GM18511 (cell line): ENCODE measurements around the gene MED12L.

Experiments
- ATAC-seq: cut with Tn5 transposase; IDR thresholded peaks from one replicate; pipeline ENCODE4 v1.9.1; 2021; ENCODE audit warnings: mild to moderate bottlenecking, moderate library complexity; ENCODE audit not compliant: unreplicated experiment

The MED12L gene

DNA sequence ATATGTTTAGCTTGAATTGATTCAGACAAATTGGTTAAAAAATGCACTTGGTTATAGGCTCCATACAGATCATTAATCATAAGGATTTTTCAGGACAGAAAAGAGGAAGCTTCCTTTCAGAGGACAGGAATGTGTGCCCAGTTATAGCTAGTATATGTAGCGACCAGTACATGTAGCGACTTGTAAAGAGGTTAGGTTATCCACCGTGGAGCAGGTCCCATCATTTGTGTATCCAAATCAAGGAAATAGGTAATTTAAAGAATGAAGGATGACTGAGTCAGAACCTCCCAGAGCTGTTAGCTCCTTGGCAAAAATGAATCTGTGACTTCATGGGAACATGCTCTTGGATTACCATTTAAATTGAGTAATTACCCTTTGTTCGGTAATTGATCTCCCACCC lies 314.9 kb downstream of the MED12L start:
- ATAC-seq: no peak

DNA sequence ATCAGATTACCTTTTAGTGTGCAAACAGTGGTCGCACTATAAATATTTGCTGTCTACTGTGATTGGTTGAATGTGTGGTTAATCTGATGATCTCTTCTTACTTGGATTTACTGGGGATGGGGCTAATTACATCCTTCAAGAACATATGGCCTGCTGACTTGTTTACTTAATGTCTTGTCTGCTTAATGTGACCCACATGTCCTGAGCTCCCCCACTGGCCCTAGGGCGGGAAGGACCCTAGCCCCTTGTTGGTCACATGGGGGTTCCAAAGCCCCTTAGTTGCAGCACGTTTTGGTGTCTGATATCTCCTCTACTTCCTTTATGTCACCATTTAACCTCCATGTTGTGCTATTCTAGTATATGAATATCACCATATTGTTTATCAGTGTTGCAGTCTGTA lies 316.9 kb downstream of the MED12L start:
- no peak for ATAC-seq

DNA sequence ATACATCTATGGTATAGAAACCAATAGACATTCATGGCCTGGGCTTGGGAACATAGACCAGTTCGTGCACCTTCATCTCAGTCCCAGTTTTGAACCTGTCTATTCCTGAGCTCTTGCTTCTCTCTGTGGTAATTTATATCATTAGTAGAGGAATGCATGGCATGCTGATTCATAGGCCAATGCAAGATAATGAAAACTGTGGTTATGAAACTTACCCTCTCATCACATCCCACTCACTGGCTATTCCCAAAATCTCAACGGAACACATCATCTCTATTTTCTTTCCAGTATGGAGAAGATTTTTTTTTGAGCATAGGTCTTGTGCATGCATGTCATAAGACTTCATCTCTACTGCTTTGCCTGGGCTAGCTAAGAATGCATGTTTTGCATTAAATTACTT lies 317.8 kb downstream of the MED12L start:
- ATAC-seq: no peak

DNA sequence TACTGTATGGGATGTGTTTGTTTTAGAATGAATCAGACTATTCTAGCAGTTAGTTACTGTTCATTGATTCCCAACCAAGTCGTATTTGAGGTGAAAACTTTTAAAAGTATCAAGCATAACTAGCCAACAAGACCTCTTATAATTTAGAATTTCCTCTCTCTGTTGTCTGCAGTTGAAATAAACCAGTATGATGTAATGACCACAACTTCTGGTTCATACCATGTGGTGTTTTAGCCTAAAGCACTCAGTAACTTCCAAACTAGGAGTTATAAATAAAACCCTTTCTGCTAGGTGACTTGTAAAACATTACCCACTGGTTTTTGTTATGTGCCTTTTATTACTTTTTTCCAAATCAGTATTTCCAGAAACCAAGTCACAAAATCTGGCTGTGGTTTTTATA lies 318.9 kb downstream of the MED12L start:
- ATAC-seq: peak; percentile 76

DNA sequence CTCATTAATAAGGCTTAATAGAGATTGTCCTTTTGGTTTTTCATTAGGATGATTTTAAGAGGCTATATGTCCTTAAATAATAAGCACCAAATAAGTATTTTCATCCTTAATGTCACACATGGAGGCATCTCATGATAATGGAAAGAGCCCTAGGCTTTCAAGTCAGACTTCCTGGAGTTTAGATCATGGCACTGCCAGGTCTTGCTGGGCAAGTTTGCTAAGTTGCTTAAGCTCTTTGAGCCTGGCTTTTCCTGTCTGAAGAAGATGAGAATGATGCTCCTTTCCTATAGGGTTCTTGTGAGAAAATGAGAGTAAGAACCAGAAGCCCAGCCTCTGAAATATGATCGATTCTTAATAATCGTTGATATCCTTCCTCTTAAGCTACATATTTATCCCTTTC lies 322.5 kb downstream of the MED12L start:
- ATAC-seq: no peak

DNA sequence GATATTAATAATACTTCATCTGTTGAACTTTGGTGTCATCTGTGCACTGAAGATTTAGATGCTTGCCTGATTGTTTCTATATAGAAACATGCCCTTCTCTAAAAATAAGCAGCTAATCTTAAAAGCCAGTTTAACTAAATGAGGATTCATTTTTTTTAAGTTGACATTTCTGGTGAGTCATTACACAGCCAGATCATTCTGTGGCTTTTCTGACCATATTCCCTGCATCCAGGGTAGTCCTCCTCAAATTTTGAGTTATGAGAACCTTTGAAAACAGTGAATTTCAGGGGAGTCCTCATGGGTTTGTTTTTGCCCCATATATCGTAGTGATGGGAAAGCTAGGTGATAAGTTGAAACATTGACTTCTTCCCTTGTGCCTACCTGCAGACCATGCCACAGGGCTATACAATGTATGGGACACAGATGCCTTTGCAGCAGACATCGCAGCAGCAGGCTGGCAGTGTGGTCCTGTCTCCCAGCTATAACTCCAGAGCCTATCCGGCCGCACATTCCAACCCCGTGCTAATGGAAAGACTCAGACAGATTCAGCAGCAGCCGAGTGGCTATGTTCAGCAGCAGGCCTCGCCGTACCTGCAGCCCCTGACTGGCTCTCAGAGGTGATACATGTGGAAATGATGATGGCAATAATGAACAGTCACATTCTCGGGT lies 325.6 kb downstream of the MED12L start:
- ATAC-seq: no peak

DNA sequence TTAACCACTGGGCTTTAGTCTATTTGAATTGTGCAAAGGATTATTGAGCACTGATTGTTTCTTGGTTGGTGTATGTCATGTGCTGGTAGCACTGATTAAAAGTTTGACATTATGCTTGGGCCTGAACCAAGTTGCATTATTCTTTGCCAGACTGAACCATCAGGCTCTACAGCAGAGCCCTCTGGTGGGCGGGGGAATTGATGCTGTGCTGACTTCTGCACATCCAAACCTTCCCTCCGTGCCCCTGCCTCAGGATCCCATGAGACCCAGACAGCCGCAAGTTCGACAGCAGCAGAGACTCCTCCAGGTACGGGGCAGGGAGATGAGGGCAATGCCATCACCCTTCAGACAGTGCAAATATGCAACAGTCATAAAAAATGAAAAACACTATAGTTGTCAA lies 327.5 kb downstream of the MED12L start:
- no peak for ATAC-seq

DNA sequence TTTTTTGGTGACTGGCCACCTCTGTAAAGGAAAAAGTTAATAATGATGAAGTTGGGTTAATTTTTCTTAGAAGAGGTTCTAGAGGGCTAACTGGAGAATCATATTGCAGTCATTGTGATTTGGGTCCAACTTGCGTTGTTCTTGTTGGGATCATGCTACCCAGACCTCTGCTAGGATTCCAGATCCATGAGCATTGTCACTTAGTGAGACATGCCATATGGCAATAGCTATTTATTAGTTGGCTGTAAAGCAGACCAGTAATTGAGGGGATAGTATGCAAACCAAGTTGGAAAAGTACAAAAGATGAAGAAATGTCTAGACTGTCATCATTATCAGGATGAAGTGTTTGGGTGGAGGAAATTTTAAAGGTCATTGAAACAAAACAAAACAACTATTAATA lies 329.8 kb downstream of the MED12L start:
- no peak for ATAC-seq

DNA sequence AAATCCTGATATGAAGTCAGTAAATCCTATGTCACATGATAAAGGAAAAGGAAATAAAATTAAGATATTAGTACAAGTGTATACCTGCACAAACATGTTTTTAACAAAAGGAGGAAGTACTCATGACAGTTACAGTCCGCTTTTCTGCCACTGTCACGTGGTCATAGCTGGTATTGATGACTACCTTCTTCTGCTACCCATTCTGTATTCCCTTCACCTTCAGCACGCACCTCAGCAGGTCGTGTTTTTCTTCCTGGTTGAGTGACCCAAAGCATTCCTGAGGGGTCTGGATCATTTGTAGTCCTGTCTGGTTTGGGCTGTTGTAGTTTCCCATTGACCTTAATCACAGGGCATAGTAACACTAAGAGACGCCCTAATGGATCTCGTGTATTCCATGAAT lies 334.3 kb downstream of the MED12L start:
- ATAC-seq: no peak

DNA sequence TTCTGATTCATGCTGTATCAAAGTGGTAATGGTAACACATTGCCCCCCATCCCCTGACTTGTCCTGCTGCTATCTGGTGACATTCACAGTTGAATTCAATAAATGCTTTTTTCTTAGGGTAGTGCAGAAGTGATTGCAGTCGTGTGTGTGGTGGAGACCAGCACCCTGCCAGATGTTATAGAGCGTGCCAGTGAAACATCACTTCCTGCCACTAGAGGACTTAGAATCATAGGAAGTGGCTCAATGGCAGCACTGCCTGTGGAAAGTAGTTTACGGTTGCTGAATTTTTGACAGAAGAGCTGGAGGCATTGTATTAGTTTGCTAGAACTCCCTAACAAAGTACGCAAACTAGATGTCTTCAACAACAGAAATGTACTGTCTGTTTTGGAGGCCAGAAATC lies 336.5 kb downstream of the MED12L start:
- peak; percentile 75 for ATAC-seq

DNA sequence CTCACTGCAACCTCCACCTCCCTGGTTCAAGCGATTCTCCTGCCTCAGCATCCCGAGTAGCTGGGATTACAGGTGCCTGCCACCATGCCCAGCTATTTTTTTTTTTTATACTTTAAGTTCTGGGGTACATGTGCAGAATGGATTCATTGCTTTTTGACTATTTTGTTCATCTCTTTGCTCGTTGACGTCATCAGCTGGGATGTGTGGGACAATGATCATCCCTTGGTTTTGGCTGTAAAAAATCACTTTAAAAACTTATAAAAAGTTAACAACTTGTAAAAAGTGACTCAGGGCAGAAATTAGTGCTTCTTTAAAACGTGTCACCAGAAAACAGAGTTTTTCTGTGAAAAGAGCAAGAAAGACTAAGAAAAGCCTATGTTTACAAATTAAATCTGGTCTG lies 337.6 kb downstream of the MED12L start:
- ATAC-seq: no peak

DNA sequence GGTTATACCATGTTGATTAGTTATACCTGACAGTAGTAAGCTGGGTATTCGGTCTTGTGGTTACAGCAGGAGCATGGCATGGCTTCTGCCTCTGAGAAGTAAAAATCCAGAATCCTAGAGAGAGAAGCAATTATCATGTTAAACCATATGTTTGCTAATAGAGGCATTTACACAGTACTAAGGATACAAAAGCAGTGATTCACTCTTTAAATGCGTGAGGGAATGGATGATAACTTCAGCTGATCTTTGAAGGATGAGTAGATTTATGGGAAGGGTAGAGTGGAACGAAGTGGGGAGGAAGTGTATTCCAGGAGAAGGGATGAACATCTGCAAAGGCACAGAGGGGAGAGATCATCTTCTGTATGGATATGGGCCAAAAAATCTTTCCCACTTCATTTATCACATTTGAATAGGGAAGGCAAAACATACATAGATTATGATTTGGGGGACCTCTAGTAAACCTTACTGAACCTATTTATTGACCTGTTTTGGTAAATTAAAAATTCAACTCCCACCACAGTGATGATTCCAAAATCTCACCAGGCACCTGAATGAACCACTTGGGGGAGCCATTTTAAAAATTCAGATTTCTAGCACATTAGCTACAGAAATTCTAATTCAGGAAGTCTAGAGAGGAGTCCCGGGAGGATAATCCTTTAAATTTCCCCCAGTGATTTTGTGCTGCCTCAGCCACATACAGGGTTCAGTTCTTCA lies 340.3 kb downstream of the MED12L start:
- ATAC-seq: peak; percentile 32

DNA sequence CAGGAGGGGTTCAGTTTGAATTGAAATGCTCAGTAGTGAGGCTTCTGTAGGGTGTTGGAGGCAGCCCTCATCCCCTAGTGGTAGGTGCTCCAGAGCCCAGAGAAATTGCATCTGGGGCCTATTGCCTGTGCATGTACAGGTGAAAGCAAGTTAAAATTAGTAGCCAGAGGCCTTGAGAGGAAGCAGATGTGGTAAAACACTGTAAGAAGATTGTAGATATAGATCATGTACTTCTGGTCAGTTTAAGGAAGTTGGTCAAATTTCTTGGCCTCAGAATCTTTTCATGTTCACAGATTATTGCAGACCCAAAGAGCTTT lies 340.8 kb downstream of the MED12L start:
- ATAC-seq: peak; percentile 83

DNA sequence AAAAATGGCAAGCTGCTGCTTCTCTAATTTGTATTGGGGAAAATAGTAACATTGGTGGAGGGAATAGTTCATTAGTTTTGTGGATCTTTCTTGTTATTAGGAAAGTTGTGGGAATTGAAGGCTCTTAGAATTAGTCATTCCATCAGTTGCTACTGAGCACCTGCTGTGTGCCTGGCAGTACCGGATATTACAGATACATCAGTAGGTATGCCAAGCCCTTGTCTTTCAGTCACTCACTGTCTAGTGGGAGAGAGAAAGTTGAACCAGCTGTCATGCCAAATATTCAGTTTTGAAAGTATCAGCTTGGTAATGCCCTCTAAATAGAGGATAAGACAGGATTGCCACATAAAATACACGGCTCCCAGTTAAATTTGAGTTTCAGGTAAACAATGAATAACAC lies 342.9 kb downstream of the MED12L start:
- ATAC-seq: no peak

DNA sequence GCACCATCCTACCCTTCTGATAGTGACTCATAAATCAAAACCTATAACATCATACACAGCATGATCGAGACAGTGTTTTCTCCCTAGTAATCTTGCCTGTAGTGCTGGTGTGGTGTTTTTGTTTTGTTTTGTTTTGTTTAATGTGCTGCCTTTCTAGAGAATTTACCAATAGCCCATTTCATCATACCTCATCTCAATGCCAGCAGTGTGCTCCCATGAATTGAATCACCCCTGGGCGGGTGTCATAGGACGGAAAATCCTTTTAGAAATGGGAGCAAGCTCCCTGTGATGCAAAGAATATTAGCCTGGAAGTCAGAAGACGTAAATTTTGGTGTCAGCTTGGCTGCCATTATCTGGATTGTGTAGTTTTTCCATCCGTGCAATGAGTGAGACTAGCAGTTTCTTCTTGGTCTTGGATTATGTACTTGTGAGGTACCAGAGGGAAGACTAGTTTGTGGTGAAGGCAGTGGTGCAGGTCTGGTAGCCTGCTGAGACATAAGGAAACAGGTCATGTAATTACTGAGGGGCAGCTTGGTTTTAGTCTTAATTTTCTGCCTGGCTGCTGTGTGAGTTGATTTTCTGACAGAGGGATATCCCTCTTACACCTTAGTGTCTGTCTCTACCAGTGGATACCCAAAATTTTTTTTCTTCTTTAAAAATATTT lies 345.5 kb downstream of the MED12L start:
- ATAC-seq: peak; percentile 45

DNA sequence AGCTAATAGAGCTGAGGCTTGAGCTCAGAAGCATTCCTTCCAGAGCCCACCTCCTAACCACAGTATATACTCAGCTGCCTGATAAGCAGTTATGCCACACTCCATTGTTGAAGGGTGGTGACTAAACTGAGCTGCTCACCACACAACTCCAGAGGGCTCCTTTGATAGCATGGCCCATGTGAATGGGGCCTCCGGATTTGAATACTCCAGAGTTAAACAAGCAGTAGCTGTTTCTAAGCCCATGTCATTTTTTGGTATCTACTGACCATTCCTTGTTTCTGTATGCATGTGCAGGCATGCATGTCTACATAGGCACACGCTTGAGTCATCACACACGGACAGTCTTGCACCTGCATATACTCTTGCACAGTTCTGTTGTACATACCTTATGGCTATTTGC lies 346.5 kb downstream of the MED12L start:
- no peak for ATAC-seq

DNA sequence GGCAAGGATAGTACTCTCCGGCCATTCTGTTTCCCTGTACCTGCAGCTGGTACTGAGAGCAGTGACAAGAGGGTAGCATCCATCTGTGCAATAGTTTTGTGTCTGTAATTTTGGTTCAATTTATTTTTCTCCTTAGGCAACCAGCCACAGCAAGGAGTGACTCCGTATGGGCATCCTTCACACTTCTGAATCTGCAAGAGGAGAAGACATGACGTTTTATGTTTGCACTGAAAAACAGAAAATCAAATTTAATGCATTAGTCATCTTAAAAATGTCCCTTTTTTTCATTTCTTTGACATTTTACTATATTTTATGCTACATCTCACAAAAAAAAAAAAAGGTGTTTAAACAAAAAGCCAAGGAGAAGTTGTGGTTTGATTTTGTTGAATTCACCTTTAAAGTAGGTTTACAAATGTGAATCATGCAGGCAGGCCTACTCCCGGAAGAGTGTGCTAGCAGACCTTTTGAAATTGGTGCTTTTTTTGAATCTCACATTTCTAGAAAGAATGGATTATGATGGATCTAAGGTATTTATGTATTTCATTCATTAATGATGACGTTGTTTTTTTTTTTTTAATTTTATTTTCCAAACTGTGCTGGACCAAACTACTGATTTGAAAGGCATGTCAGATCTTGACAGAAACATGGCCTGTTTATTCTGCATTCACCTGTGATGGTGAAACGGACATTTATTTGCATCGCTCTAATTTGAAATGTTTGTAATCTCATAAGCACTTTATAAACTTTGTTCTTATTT lies 347.3 kb downstream of the MED12L start:
- ATAC-seq: no peak

DNA sequence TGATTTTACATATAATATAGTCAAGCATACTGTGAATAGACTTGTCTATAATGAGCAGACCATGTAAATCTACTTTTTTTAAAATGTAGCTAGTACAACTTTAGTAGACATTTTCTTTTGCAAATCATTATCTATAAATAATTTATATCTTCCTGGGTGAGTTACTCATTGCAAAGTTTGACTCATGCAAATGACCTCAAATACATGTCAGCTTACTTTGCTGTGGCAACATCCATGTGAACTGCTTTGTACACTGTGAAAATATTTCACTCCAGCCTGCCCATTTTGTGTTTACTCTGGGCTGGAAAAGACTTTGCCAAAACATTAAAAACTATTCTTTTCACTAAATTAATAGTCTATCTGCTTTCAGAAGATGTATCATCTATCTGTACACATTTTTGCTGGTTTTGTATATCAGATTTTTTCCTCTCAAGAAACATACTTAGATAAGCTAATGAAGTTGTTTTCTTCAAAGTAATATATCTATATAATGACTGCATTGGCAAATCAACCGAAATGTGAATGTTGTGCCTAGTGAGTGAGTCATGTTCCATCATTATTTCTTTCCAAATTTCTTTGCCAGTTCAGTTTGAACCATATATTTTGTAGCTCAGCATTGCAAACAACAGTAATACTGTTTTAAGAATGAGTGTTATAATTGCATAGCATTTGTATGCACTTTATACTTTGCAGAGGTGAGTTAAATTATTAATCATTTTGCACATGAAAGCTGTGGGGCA lies 348.9 kb downstream of the MED12L start:
- no peak for ATAC-seq

DNA sequence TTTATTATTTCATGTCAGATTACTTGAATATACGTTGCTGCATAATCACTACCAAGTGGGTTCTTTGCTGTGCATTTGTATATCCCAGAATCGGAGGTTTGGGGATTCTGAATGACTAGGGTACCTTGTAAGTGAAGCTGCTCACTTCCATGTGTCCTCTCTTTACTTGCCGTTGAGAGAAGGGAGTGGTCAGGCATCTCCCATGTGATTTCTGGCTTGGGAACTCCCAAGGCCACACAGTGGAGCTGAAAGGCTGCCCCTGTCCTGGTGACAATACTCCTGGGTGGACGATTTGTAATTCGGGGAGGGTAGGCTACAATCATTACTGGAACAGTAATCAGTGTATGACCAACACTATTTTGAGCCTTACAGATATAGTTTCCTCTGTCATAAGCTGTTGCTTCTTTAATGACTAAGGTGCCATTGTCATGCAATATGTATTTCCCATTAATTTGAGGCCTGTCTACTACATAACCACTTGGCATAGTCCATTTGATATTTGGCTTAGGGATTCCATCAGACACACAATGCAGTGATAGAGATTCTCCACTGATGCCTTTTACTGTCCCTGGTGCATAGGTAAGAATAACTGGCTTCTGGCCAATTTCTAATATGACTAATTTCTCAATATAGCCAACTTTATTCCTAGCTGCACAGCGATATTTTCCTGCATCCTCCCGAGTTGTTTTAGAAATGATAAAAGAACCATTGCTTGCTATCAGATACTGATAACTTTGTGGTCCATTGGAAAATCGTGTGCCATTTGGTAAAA lies 351.4 kb downstream of the MED12L start:
- no peak for ATAC-seq

DNA sequence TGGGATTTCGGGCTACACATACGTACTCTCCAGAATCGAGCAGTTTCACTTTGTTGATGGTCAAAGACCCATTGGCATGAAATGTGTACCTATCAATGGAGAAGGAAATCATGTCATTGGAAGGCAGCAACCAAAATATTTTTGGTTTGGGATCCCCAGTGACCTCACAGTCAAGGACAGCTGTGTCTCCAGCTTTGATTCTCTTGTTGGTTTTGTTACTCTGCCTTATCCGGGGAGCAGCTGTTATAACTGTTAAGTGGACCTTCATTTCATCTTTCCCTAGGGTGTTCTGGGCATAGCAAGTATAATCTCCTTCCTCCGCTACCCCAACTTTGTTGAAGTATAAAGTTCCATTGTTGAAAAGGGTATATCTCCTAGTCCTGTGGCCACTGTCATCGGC lies 352.4 kb downstream of the MED12L start:
- no peak for ATAC-seq
